Globus pallidus (tissue), 1 donor: ENCODE results near the gene CDKN2B-AS1.

Source experiments
- DNase-seq: peaks from one replicate; pipeline ENCODE4 v3.0.0-alpha.2; 2015; ENCODE audit warnings: low spot score

CDKN2B-AS1 gene

GRCh38 chr9:22154064-22154463 lies 159.5 kb downstream of the CDKN2B-AS1 start:
- no peak for DNase-seq

- DNase-seq, result no peak
These were observed 162.0 kb downstream of the CDKN2B-AS1 start for GRCh38 chr9:22156586-22156985.

GRCh38 chr9:22157276-22157675 lies 162.7 kb downstream of the CDKN2B-AS1 start:
- DNase-seq, result no peak

GRCh38 chr9:22157828-22158227 lies 163.2 kb downstream of the CDKN2B-AS1 start:
- no peak for DNase-seq

GRCh38 chr9:22158271-22158670 lies 163.7 kb downstream of the CDKN2B-AS1 start:
- DNase-seq, result no peak

GRCh38 chr9:22158927-22159346 lies 164.3 kb downstream of the CDKN2B-AS1 start:
- DNase-seq, result peak; percentile 37

- DNase-seq, result no peak
These were observed 165.0 kb downstream of the CDKN2B-AS1 start for GRCh38 chr9:22159586-22159985.

GRCh38 chr9:22160221-22160620 lies 165.6 kb downstream of the CDKN2B-AS1 start:
- DNase-seq, result no peak

GRCh38 chr9:22165144-22165543 lies 170.6 kb downstream of the CDKN2B-AS1 start:
- no peak for DNase-seq

- DNase-seq, result no peak
These were observed 174.7 kb downstream of the CDKN2B-AS1 start for GRCh38 chr9:22169243-22169642.

GRCh38 chr9:22169727-22170503 lies 175.3 kb downstream of the CDKN2B-AS1 start:
- DNase-seq, result peak; percentile 12
